Measurements from ENCODE around the gene DYRK1A.

Gene DYRK1A

GRCh38 chr21:37435711-37436110 lies 69.1 kb downstream of the DYRK1A start:
- Histone ChIP-seq H2BK15ac (ENCODE audit: low read depth, poor library complexity, severe bottlenecking) (no peak overlapping the region), H3K27ac (ENCODE audit: low read length, poor library complexity, severe bottlenecking) (no peak overlapping the region), H4K8ac (ENCODE audit: low read length) (no peak overlapping the region), H3K9ac (ENCODE audit: low read length) (peak overlapping the region; percentile 68), H3K4ac (ENCODE audit: low read depth in 1 of 2, low read length in 2 of 2) (no peak overlapping the region), H4K91ac (ENCODE audit: low read length) (no peak overlapping the region), H2AFZ (ENCODE audit: low read depth, low read length) (no peak overlapping the region), H3K27me3 (ENCODE audit: control insufficient read depth in 1 of 2, insufficient read depth in 1 of 2, low read length in 2 of 2) (no peaks in the 10 kb centered on the region), H2AK5ac (ENCODE audit: low read length, severe bottlenecking) (no peak overlapping the region), H2BK12ac (ENCODE audit: low read length in 2 of 2) (no peak overlapping the region), H3K4me3 (ENCODE audit: insufficient read depth in 1 of 2, low read depth in 1 of 2, low read length in 2 of 2) (peak overlapping the region in 1 of 2 experiments; percentile 68), H3K9me3 (ENCODE audit: control insufficient read depth, low read length) (no peaks in the 10 kb centered on the region), H3K36me3 (ENCODE audit: control insufficient read depth in 1 of 2, insufficient read depth in 2 of 2, low read depth in 1 of 2, low read length in 2 of 2) (peaks cover 0 to 7% of the 10 kb centered on the region in 2 experiments), H3K79me1 (replicated peaks; ENCODE audit: low read length, poor library complexity, severe bottlenecking) (peaks cover 4% of the 10 kb centered on the region), H3K18ac (ENCODE audit: low read depth in 1 of 2, low read length in 2 of 2) (no peak overlapping the region), H3K14ac (ENCODE audit: low read length in 2 of 2) (no peak overlapping the region), H3K23ac (ENCODE audit: low read length in 2 of 2) (no peak overlapping the region), H3K4me1 (ENCODE audit: control insufficient read depth, insufficient read depth, low read depth, low read length) (peaks cover 2% of the 10 kb centered on the region), H3K4me2 (ENCODE audit: low read length, poor library complexity, severe bottlenecking) (no peak overlapping the region), H2BK5ac (ENCODE audit: low read depth, low read length, poor library complexity, severe bottlenecking) (no peak overlapping the region), H2BK120ac (ENCODE audit: low read depth, low read length) (no peak overlapping the region)
- WGBS, result 89% methylated on average over 3 of the region's 3 CpGs
- no peak for DNase-seq

- Histone ChIP-seq H3K4me3 (ENCODE audit: insufficient read depth in 1 of 2, low read depth in 1 of 2, low read length in 2 of 2) (peak overlapping the region in 1 of 2 experiments; percentile 68), H3K9ac (ENCODE audit: low read length) (peak overlapping the region; percentile 68), H3K4me2 (ENCODE audit: low read length, poor library complexity, severe bottlenecking) (no peak overlapping the region), H3K4ac (ENCODE audit: low read depth in 1 of 2, low read length in 2 of 2) (peak overlapping the region in 1 of 2 experiments; percentile 17), H3K9me3 (ENCODE audit: control insufficient read depth, low read length) (no peaks in the 10 kb centered on the region), H3K18ac (ENCODE audit: low read depth in 1 of 2, low read length in 2 of 2) (peak overlapping the region in 1 of 2 experiments; percentile 66), H3K79me1 (replicated peaks; ENCODE audit: low read length, poor library complexity, severe bottlenecking) (peaks cover 3% of the 10 kb centered on the region), H3K36me3 (ENCODE audit: control insufficient read depth in 1 of 2, insufficient read depth in 2 of 2, low read depth in 1 of 2, low read length in 2 of 2) (peaks cover 0 to 2% of the 10 kb centered on the region in 2 experiments), H2BK120ac (ENCODE audit: low read depth, low read length) (no peak overlapping the region), H3K14ac (ENCODE audit: low read length in 2 of 2) (no peak overlapping the region), H2BK12ac (ENCODE audit: low read length in 2 of 2) (peak overlapping the region in 1 of 2 experiments; percentile 54), H3K23ac (ENCODE audit: low read length in 2 of 2) (peak overlapping the region in 1 of 2 experiments; percentile 94), H2AK5ac (ENCODE audit: low read length, severe bottlenecking) (no peak overlapping the region), H3K27ac (ENCODE audit: low read length, poor library complexity, severe bottlenecking) (no peak overlapping the region), H2BK5ac (ENCODE audit: low read depth, low read length, poor library complexity, severe bottlenecking) (no peak overlapping the region), H4K91ac (ENCODE audit: low read length) (no peak overlapping the region), H2BK15ac (ENCODE audit: low read depth, poor library complexity, severe bottlenecking) (no peak overlapping the region), H3K27me3 (ENCODE audit: control insufficient read depth in 1 of 2, insufficient read depth in 1 of 2, low read length in 2 of 2) (no peaks in the 10 kb centered on the region), H4K8ac (ENCODE audit: low read length) (no peak overlapping the region), H3K4me1 (ENCODE audit: control insufficient read depth, insufficient read depth, low read depth, low read length) (peaks cover 2% of the 10 kb centered on the region), H2AFZ (ENCODE audit: low read depth, low read length) (no peak overlapping the region)
- WGBS, result 88% methylated on average over 1 of the region's 2 CpGs
- no peak for DNase-seq
Observed at GRCh38 chr21:37436174-37436573, 69.6 kb downstream of the DYRK1A start.

- H3K9me3 ChIP-seq (ENCODE audit: control insufficient read depth, low read length), result no peaks in the 10 kb centered on the region
- H3K36me3 ChIP-seq (ENCODE audit: control insufficient read depth in 1 of 2, insufficient read depth in 2 of 2, low read depth in 1 of 2, low read length in 2 of 2), result no peaks in the 10 kb centered on the region
- H2BK15ac ChIP-seq (ENCODE audit: low read depth, poor library complexity, severe bottlenecking), result no peak overlapping the region
- no peaks in the 10 kb centered on the region for H3K27me3 ChIP-seq (ENCODE audit: control insufficient read depth in 1 of 2, insufficient read depth in 1 of 2, low read length in 2 of 2)
- no peaks in the 10 kb centered on the region for H3K4me1 ChIP-seq (ENCODE audit: control insufficient read depth, insufficient read depth, low read depth, low read length)
- H3K79me1 ChIP-seq (replicated peaks; ENCODE audit: low read length, poor library complexity, severe bottlenecking), result no peaks in the 10 kb centered on the region
- no peak overlapping the region for H2BK12ac ChIP-seq (ENCODE audit: low read length in 2 of 2)
- no peak overlapping the region for H2AFZ ChIP-seq (ENCODE audit: low read depth, low read length)
- H2BK120ac ChIP-seq (ENCODE audit: low read depth, low read length), result no peak overlapping the region
- no peak overlapping the region for H3K4me3 ChIP-seq (ENCODE audit: insufficient read depth in 1 of 2, low read depth in 1 of 2, low read length in 2 of 2)
- no peak overlapping the region for H2BK5ac ChIP-seq (ENCODE audit: low read depth, low read length, poor library complexity, severe bottlenecking)
- no peak overlapping the region for H3K4me2 ChIP-seq (ENCODE audit: low read length, poor library complexity, severe bottlenecking)
- H4K8ac ChIP-seq (ENCODE audit: low read length), result no peak overlapping the region
- H4K91ac ChIP-seq (ENCODE audit: low read length), result no peak overlapping the region
- WGBS, result 100% methylated on average over 1 of the region's 1 CpG
- H3K9ac ChIP-seq (ENCODE audit: low read length), result peak overlapping the region; percentile 1
- no peak overlapping the region for H3K27ac ChIP-seq (ENCODE audit: low read length, poor library complexity, severe bottlenecking)
- no peak overlapping the region for H3K14ac ChIP-seq (ENCODE audit: low read length in 2 of 2)
- no peak for DNase-seq
- H3K23ac ChIP-seq (ENCODE audit: low read length in 2 of 2), result no peak overlapping the region
- H2AK5ac ChIP-seq (ENCODE audit: low read length, severe bottlenecking), result no peak overlapping the region
- no peak overlapping the region for H3K4ac ChIP-seq (ENCODE audit: low read depth in 1 of 2, low read length in 2 of 2)
- no peak overlapping the region for H3K18ac ChIP-seq (ENCODE audit: low read depth in 1 of 2, low read length in 2 of 2)
Observed at GRCh38 chr21:37437376-37438080, 71.0 kb downstream of the DYRK1A start.

- no peak overlapping the region for H3K14ac ChIP-seq (ENCODE audit: low read length in 2 of 2)
- no peak overlapping the region for H2BK12ac ChIP-seq (ENCODE audit: low read length in 2 of 2)
Observed at GRCh38 chr21:37443683-37444082, 77.1 kb downstream of the DYRK1A start.

More at GRCh38 chr21:37443683-37444082, 77.1 kb downstream of the DYRK1A start:
- no peak overlapping the region for H3K4me3 ChIP-seq (ENCODE audit: insufficient read depth in 1 of 2, low read depth in 1 of 2, low read length in 2 of 2)
- H3K79me1 ChIP-seq (replicated peaks; ENCODE audit: low read length, poor library complexity, severe bottlenecking), result peaks cover 9% of the 10 kb centered on the region
- no peak overlapping the region for H2AFZ ChIP-seq (ENCODE audit: low read depth, low read length)
- H3K18ac ChIP-seq (ENCODE audit: low read depth in 1 of 2, low read length in 2 of 2), result no peak overlapping the region
- no peak overlapping the region for H3K4me2 ChIP-seq (ENCODE audit: low read length, poor library complexity, severe bottlenecking)
- no peak overlapping the region for H2BK120ac ChIP-seq (ENCODE audit: low read depth, low read length)
- H3K4ac ChIP-seq (ENCODE audit: low read depth in 1 of 2, low read length in 2 of 2), result no peak overlapping the region
- no peak overlapping the region for H2BK5ac ChIP-seq (ENCODE audit: low read depth, low read length, poor library complexity, severe bottlenecking)
- H4K8ac ChIP-seq (ENCODE audit: low read length), result no peak overlapping the region
- H3K4me1 ChIP-seq (ENCODE audit: control insufficient read depth, insufficient read depth, low read depth, low read length), result no peaks in the 10 kb centered on the region
- H2AK5ac ChIP-seq (ENCODE audit: low read length, severe bottlenecking), result no peak overlapping the region
- H3K27me3 ChIP-seq (ENCODE audit: control insufficient read depth in 1 of 2, insufficient read depth in 1 of 2, low read length in 2 of 2), result no peaks in the 10 kb centered on the region
- no peak overlapping the region for H2BK15ac ChIP-seq (ENCODE audit: low read depth, poor library complexity, severe bottlenecking)
- WGBS, result 100% methylated on average over 2 of the region's 4 CpGs
- H3K27ac ChIP-seq (ENCODE audit: low read length, poor library complexity, severe bottlenecking), result no peak overlapping the region
- no peak overlapping the region for H3K23ac ChIP-seq (ENCODE audit: low read length in 2 of 2)
- H4K91ac ChIP-seq (ENCODE audit: low read length), result no peak overlapping the region
- H3K9ac ChIP-seq (ENCODE audit: low read length), result no peak overlapping the region
- no peak for DNase-seq
- H3K9me3 ChIP-seq (ENCODE audit: control insufficient read depth, low read length), result no peaks in the 10 kb centered on the region
- H3K36me3 ChIP-seq (ENCODE audit: control insufficient read depth in 1 of 2, insufficient read depth in 2 of 2, low read depth in 1 of 2, low read length in 2 of 2), result peaks cover 0 to 4% of the 10 kb centered on the region in 2 experiments

All from mesenchymal stem cell (in vitro differentiated cells and primary cell).